SW 1271 (cell line): ENCODE data around the gene TENM3.

Experiments
- DNase-seq, 2 experiments: peaks; one replicate each; lab custom pipeline; 2025; lab: John Stamatoyannopoulos, UW

Gene TENM3

GRCh38 chr4:182842759-182843390, 599.7 kb downstream of the TENM3 start:
- no peak for DNase-seq

- DNase-seq, result no peak
Observed at GRCh38 chr4:182843808-182844325, 600.7 kb downstream of the TENM3 start.

DNA sequence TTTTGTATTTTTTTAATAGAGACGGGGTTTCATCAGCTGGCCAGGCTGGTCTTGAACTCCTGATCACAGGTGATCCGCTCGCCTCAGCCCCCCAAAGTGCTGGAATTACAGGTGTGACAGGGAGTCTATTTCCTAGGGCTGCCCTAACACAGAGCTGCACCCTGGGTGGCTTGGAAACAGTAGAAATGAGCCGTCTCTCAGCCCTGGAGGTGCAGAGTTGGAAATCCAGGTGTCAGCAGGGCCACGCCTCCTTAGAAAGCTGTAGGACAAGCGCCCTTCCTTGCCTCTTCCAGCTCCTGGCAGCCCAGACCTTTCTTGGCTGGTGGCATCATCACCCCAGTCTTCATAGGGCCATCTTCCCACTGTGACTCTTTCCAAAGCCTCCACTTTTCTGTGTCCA, 602.4 kb downstream of the TENM3 start:
- DNase-seq, result no peak

GRCh38 chr4:182846036-182846435, 602.8 kb downstream of the TENM3 start:
- DNase-seq, result no peak

DNA sequence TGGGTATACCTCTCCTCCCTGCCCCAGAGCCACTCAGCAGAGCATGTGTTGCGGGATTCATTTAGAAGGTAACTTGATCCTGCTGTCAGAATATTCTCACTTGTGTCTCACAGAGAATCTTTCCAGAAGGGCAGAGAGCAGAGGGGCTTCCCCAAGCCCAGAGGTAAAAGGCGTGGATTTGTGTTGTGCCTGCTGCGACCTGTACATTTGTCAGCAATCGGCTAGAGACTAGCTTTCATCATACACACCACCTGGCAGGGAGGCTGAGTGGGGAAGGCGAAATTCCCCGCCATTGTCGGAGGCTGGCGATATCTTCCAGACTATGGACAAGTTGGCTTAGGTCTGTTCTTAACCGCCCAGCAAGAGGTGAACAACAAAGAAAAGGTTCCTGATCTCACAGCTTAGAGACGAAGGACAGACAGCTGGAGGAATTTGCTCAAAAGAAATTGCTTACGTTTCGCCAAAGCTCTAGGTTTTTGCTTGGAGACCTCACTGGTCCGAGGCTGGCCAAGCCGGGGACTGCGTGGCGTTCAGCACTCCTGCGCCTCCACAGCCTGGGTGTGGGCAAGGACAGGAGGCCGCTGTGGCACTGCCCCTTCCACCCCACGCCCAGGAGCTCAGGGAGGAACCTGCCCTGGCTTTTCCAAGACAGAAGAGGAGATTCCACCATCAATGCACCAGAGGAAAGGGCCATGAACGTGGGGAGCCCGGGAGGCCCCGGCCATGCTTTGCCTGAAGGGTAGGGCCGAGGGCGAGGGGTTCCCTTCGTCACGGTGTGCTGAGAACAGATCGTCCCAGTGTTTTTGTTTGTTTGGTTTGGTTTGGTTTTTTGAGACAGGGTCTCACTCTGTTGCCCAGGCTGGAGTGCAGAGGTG, 604.6 kb downstream of the TENM3 start:
- no peak for DNase-seq

GRCh38 chr4:182848685-182849084, 605.5 kb downstream of the TENM3 start:
- DNase-seq, result no peak
